CD8-positive, alpha-beta memory T cell (primary cell): ENCODE measurements around the gene CCN5. TPM values are rescaled to one million over a fixed set of nuclear protein-coding genes. Genes with fewer than 3 reads are reported as not detected.

Source experiments
- CTCF ChIA-PET: fragments of 350-600 bp; sonication (Branson Sonifier 250); formaldehyde crosslinking; loops from one replicate; lab custom pipeline; 2021; ENCODE audit warnings: antibody characterized with exemption; lab: Charles Lee
- POLR2A ChIA-PET: fragments of 350-600 bp; sonication (Branson Sonifier 250); formaldehyde crosslinking; loops from one replicate; lab custom pipeline; 2021; ENCODE audit warnings: antibody characterized with exemption; lab: Charles Lee
- DNase-seq, 5 donors: peaks; one replicate each; pipeline versions ENCODE4 v3.0.0 to v3.0.0-alpha.2; 2020 to 2022; ENCODE audit warnings: mixed read lengths in 1 of 5
- H3K27ac ChIP-seq: one replicate; pipeline ENCODE4 v1.7.0; 2013; ENCODE audit warnings: low read depth, mild to moderate bottlenecking, low read length, moderate library complexity
- H3K27me3 ChIP-seq: 2 replicates; pipeline ENCODE4 v1.7.0; 2013; ENCODE audit warnings: low read length, mild to moderate bottlenecking; ENCODE audit not compliant: insufficient read depth, poor library complexity, severe bottlenecking
- H3K36me3 ChIP-seq: 2 replicates; pipeline ENCODE4 v1.7.0; 2013; ENCODE audit warnings: mild to moderate bottlenecking, low read length, moderate library complexity; ENCODE audit not compliant: insufficient read depth
- H3K4me1 ChIP-seq: 2 replicates; pipeline ENCODE4 v1.7.0; 2013; ENCODE audit warnings: mild to moderate bottlenecking, low read length, moderate library complexity; ENCODE audit not compliant: insufficient read depth
- H3K4me3 ChIP-seq: 2 replicates; pipeline ENCODE4 v1.7.0; 2013; ENCODE audit warnings: mild to moderate bottlenecking, low read length
- H3K9me3 ChIP-seq: 2 replicates; pipeline ENCODE4 v1.7.0; 2013; ENCODE audit warnings: mild to moderate bottlenecking, low read length
- H3K27ac Mint-ChIP-seq, 8 donors: one replicate each; pipeline ENCODE4 v1.8.0; 2020 to 2021; ENCODE audit warnings: mixed read lengths in 8 of 8, mild to moderate bottlenecking in 6 of 8, inconsistent platforms in 3 of 8, moderate library complexity in 3 of 8
- H3K27me3 Mint-ChIP-seq, 2 donors: one replicate each; pipeline ENCODE4 v1.8.0; 2020 to 2021; ENCODE audit warnings: mixed read lengths in 2 of 2, mild to moderate bottlenecking in 1 of 2, moderate library complexity in 1 of 2
- H3K36me3 Mint-ChIP-seq, 3 donors: one replicate each; pipeline ENCODE4 v1.8.0; 2020 to 2021; ENCODE audit warnings: mixed read lengths in 3 of 3, inconsistent platforms in 1 of 3, mild to moderate bottlenecking in 1 of 3
- H3K4me1 Mint-ChIP-seq, 3 donors: one replicate each; pipeline ENCODE4 v1.8.0; 2020 to 2021; ENCODE audit warnings: mixed read lengths in 3 of 3, inconsistent platforms in 1 of 3, mild to moderate bottlenecking in 1 of 3
- H3K4me3 Mint-ChIP-seq, 7 donors: one replicate each; pipeline ENCODE4 v1.8.0; 2020 to 2021; ENCODE audit warnings: mixed read lengths in 7 of 7, mild to moderate bottlenecking in 6 of 7, moderate library complexity in 4 of 7, inconsistent platforms in 2 of 7
- H3K9me3 Mint-ChIP-seq, 5 donors: one replicate each; pipeline ENCODE4 v1.8.0; 2020 to 2022; ENCODE audit warnings: mixed read lengths in 5 of 5, mild to moderate bottlenecking in 3 of 5, moderate library complexity in 2 of 5, inconsistent platforms in 1 of 5
- polyA plus RNA-seq: library from polyadenylated mRNA; unstranded; fragments of 300-500 nt; fragmentation: Illumina TruSeq; gene quantifications from one replicate; pipeline ENCODE4 v1.2.3, GENCODE V29; 2021
- total RNA-seq, 2 experiments: library from RNA; stranded (reverse); gene quantifications; one replicate each; pipeline ENCODE4 v1.2.3, GENCODE V29; 2021

The CCN5 gene
- total and polyA plus RNA-seq, 3 experiments from 2014 or later, result not detected

DNA sequence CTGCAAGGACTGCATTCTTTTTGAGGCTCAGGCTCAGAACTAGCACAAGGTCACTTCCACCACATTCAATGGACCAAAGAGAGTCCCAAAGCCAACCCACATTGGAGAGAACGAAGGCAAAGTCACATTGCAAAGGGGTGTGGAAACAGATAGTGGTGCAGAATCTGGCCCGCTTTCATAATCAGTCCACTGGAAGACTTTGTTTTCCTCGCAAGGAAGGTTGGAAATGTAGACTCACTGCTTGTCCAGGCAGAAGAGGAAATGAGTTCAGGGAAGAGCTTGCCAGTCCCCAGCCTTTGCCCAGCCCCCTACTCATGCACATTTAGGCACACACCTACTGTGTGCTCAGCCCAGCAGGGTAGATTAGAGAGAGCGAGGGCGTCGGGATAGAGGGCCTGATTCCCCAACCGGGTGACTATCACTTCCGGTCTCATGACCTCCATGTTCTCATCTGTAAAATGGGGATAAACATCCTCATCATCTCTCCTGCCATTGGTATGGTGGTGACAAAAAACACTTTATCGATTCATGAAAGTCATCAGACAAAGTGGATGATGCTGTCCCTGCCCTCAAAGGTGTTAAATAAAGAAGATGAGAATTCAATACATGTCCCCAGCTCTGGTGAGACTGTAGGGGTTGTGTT lies 24.3 kb upstream of the CCN5 start:
- Histone ChIP-seq H3K27ac (no peak overlapping the region), H3K4me3 (no peak overlapping the region), H3K9me3 (no peaks in the 10 kb centered on the region), H3K27me3 (no peaks in the 10 kb centered on the region), H3K36me3 (no peaks in the 10 kb centered on the region), H3K4me1 (no peaks in the 10 kb centered on the region)
- H3K36me3 Mint-ChIP-seq, result no peaks in the 10 kb centered on the region
- ChIA-PET CTCF (no interaction called here), POLR2A (no interaction called here)
- no peak overlapping the region for H3K4me3 Mint-ChIP-seq
- no peak for DNase-seq
- no peaks in the 10 kb centered on the region for H3K9me3 Mint-ChIP-seq
- H3K27ac Mint-ChIP-seq, result no peak overlapping the region
- no peaks in the 10 kb centered on the region for H3K4me1 Mint-ChIP-seq
- peaks cover 8 to 24% of the 10 kb centered on the region in 2 donors for H3K27me3 Mint-ChIP-seq

DNA sequence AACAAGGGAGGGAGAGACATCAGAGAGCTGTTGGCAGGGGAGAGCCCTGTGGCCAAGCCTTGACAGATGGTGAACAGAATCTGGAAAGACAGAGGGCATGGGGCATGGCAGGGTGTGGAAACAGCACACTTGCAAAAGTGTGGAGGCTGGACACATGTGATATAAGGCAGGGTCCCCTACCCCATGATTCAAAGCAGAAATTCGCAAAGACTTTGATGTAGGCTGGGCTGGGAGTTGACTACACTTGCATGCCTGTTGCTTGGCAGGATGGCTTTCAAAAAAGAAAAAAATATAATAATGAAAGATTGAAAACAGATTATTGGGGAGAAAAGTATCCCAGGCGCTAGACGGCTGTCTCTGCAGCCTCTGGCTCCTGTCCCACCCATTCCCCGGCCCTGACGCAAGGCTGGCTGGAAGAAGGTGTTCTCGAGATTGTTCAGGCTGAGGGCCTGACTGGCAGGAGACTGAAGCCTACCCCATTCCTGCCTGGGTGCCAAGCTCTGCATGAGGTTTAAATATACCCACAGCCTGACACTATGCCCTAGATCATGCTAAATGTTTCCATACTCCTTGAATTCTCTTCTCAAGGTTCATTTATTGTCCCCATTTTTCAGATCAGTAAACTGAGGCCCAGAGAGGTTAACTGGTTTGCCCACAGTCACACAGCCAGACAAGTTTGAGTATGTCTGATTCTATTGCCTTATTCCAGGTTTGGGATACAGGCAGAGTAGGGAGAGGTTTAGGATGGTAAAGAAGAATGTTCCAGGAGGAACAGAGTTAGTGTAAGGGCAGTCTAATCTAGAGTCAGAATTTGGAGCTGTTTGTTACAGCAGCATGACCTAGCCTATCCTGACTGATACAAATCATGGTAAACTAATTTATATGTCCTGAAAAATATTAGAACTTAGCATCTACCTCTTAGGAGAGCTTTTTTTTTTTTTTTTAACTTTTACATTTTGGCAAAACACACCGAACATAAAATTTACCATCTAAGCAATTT lies 23.4 kb upstream of the CCN5 start:
- Histone ChIP-seq H3K9me3 (no peaks in the 10 kb centered on the region), H3K36me3 (no peaks in the 10 kb centered on the region), H3K4me1 (no peaks in the 10 kb centered on the region), H3K27me3 (no peaks in the 10 kb centered on the region), H3K27ac (no peak overlapping the region), H3K4me3 (no peak overlapping the region)
- Mint-ChIP-seq H3K27ac (no peak overlapping the region), H3K36me3 (no peaks in the 10 kb centered on the region), H3K27me3 (peaks cover 8 to 24% of the 10 kb centered on the region in 2 donors), H3K4me3 (no peak overlapping the region), H3K9me3 (no peaks in the 10 kb centered on the region), H3K4me1 (no peaks in the 10 kb centered on the region)
- POLR2A ChIA-PET, result interaction anchor here (0.7 kb wide), 1 partner anchor 250 kb away, joined by 7 read pairs; no protein-coding TSS in a partner anchor
- DNase-seq, result no peak
- CTCF ChIA-PET, result no interaction called here

DNA sequence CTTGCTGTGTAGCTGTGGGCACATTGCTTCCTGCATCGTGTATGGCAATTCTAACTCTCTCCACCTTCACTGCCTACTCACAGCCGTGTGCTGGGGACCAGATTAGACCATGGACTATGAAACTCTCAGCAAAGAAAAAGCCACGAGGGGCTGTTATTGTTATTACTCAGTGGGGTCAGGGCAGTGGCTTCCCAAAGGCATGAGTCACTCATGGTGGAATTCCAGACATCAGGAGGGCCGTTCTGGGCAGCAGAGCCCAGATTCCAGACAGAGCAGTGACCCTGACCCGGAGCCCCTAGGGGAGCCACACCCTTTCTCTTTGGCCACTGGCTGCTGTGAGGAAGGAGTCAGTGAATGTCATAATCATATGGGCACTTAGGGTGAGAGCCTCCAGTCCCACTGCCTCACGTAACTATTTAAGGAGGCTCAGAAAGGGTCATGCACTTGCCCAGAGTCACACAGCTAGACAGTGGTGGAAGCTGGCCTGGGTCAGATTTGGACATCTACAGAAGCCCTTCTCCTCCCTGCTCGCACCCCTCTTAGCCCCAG lies 22.2 kb upstream of the CCN5 start:
- Mint-ChIP-seq H3K4me1 (no peaks in the 10 kb centered on the region), H3K9me3 (no peaks in the 10 kb centered on the region), H3K27me3 (peaks cover 8 to 13% of the 10 kb centered on the region in 2 donors), H3K36me3 (no peaks in the 10 kb centered on the region), H3K4me3 (no peak overlapping the region), H3K27ac (no peak overlapping the region)
- H3K4me1 ChIP-seq, result no peaks in the 10 kb centered on the region
- no peaks in the 10 kb centered on the region for H3K9me3 ChIP-seq
- H3K27me3 ChIP-seq, result no peaks in the 10 kb centered on the region
- ChIA-PET CTCF (no interaction called here), POLR2A (interaction anchor here (0.7 kb wide), 1 partner anchor 249 kb away, joined by 7 read pairs; no protein-coding TSS in a partner anchor)
- no peaks in the 10 kb centered on the region for H3K36me3 ChIP-seq
- no peak overlapping the region for H3K27ac ChIP-seq
- no peak overlapping the region for H3K4me3 ChIP-seq
- no peak for DNase-seq

DNA sequence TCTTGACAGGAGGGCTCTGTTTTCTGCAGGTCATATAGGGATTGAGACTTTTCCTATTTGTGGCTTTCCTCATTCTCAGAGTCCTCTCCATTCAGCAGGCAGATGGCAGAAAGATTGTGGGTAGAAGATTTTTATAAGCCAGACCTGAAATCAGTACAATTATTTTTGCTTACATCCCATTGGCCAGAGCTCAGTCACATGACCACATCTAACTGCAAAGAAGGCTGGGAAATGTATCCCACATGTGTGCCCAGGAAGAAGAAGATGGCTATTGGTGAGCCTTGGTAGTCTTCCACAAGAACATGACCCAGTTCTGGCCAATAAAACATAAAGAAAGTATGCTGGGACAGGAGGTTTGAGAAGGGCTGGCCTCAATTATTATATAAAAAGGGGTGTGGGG lies 21.5 kb upstream of the CCN5 start:
- no peak overlapping the region for H3K27ac ChIP-seq
- ChIA-PET POLR2A (no interaction called here), CTCF (interaction anchor here (1.3 kb wide), 1 partner anchor 10 kb away, joined by 6 read pairs; no protein-coding TSS in a partner anchor)
- no peaks in the 10 kb centered on the region for H3K4me1 ChIP-seq
- DNase-seq, result no peak
- Mint-ChIP-seq H3K27me3 (peaks cover 8% of the 10 kb centered on the region in 2 donors), H3K27ac (no peak overlapping the region), H3K9me3 (no peaks in the 10 kb centered on the region), H3K4me1 (no peaks in the 10 kb centered on the region), H3K36me3 (no peaks in the 10 kb centered on the region), H3K4me3 (no peak overlapping the region)
- H3K36me3 ChIP-seq, result no peaks in the 10 kb centered on the region
- no peaks in the 10 kb centered on the region for H3K9me3 ChIP-seq
- no peak overlapping the region for H3K4me3 ChIP-seq
- H3K27me3 ChIP-seq, result no peaks in the 10 kb centered on the region

DNA sequence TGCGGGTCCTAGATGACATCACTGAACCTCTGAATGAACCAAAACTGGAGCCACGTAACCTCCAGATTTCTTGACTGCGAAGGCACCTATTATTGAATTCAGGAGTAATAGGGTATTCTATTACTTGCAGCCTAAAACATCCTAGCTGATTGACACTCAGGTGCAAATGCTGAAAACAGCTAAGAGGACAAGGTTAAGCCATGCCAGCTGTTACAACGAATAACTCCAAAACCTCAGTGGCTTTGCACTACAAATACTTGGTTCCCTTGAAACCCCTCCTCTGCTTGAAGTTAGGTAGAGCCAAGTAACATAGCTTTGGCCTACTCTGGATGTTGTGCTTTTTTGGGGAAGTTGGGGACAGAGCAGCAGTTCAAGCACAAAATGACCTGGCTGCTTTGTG lies 21.0 kb upstream of the CCN5 start:
- H3K4me1 Mint-ChIP-seq, result no peaks in the 10 kb centered on the region
- H3K9me3 ChIP-seq, result no peaks in the 10 kb centered on the region
- H3K36me3 Mint-ChIP-seq, result no peaks in the 10 kb centered on the region
- H3K27me3 ChIP-seq, result no peaks in the 10 kb centered on the region
- H3K27ac Mint-ChIP-seq, result no peak overlapping the region
- H3K4me3 Mint-ChIP-seq, result no peak overlapping the region
- ChIA-PET POLR2A (no interaction called here), CTCF (interaction anchor here (1.3 kb wide), 1 partner anchor 11 kb away, joined by 6 read pairs; no protein-coding TSS in a partner anchor)
- peaks cover 8% of the 10 kb centered on the region in 2 donors for H3K27me3 Mint-ChIP-seq
- no peaks in the 10 kb centered on the region for H3K4me1 ChIP-seq
- no peaks in the 10 kb centered on the region for H3K9me3 Mint-ChIP-seq
- H3K4me3 ChIP-seq, result no peak overlapping the region
- H3K36me3 ChIP-seq, result no peaks in the 10 kb centered on the region
- no peak overlapping the region for H3K27ac ChIP-seq
- no peak for DNase-seq

DNA sequence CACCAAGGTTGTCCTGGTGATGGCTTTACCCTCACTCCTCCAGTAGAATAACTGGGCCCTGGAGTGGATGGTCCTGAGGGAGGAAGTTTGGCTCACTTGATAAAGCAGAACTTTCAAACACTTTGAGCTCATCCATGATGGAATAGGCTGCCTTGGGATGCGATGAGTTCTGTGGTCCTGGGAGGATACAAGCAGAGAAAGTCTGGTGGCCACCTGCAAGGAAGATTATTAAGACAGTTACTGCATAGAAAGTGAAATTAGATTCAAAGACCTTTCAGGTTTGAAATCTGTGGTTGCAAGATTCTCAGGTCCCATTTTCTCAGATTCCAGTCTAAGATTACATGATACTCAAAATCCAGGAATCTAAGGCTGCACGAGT lies 19.9 kb upstream of the CCN5 start:
- no peaks in the 10 kb centered on the region for H3K4me1 Mint-ChIP-seq
- DNase-seq, result no peak
- Histone ChIP-seq H3K27ac (no peak overlapping the region), H3K36me3 (no peaks in the 10 kb centered on the region), H3K27me3 (no peaks in the 10 kb centered on the region), H3K4me3 (no peak overlapping the region), H3K4me1 (no peaks in the 10 kb centered on the region), H3K9me3 (no peaks in the 10 kb centered on the region)
- H3K27ac Mint-ChIP-seq, result no peak overlapping the region
- ChIA-PET POLR2A (no interaction called here), CTCF (no interaction called here)
- H3K4me3 Mint-ChIP-seq, result no peak overlapping the region
- H3K27me3 Mint-ChIP-seq, result peaks cover 5 to 8% of the 10 kb centered on the region in 2 donors
- H3K9me3 Mint-ChIP-seq, result no peaks in the 10 kb centered on the region
- no peaks in the 10 kb centered on the region for H3K36me3 Mint-ChIP-seq

DNA sequence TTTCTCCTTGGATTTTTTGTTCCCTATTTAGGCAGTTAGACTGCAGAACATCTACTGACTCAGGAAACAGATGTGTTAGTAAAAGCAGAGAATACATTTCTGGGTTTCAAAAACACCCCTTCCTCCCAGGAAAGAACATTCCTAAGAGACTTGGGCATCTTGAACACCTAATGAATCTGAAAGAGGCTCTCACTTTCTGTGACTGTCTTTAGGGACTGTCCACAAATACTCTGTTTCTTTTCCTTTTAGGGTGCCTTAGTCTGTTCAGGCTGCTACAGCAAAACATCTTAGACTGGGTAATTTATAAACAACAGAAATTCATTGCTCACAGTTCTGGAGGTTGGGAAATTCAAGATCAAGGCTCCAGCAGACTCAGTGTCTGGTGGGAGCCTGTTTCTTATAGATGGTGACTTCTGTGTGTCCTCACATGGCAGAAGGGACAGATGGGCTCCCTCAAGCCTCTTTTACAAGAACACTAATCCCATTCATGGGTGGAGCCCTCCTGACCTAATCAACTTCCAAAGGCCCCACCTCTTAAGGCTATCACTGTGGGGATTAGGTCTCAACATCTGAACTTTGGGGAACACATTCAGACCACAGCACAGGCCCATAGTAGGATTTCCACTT lies 19.4 kb upstream of the CCN5 start:
- POLR2A ChIA-PET, result no interaction called here

More for the DNA sequence above, 19.4 kb upstream of the CCN5 start:
- CTCF ChIA-PET, result interaction anchor here (2.1 kb wide), 1 partner anchor 10 kb away, joined by 10 read pairs; no protein-coding TSS in a partner anchor
- H3K4me1 ChIP-seq, result no peaks in the 10 kb centered on the region
- H3K4me3 ChIP-seq, result no peak overlapping the region
- H3K9me3 ChIP-seq, result no peaks in the 10 kb centered on the region
- H3K4me3 Mint-ChIP-seq, result no peak overlapping the region
- H3K36me3 Mint-ChIP-seq, result no peaks in the 10 kb centered on the region
- peaks cover 5 to 6% of the 10 kb centered on the region in 2 donors for H3K27me3 Mint-ChIP-seq
- DNase-seq, result no peak
- peak overlapping the region in 1 of 8 donors; percentile 6 for H3K27ac Mint-ChIP-seq
- no peaks in the 10 kb centered on the region for H3K9me3 Mint-ChIP-seq
- no peaks in the 10 kb centered on the region for H3K36me3 ChIP-seq
- H3K27ac ChIP-seq, result no peak overlapping the region
- no peaks in the 10 kb centered on the region for H3K27me3 ChIP-seq
- H3K4me1 Mint-ChIP-seq, result no peaks in the 10 kb centered on the region
